ENCODE results near the gene SHISA6.

The SHISA6 gene

GRCh38 chr17:11610999-11611566 is 370.1 kb downstream of the SHISA6 start:
- Histone ChIP-seq H3K4me1 (ENCODE audit: low read depth, poor library complexity, severe bottlenecking) (no peaks in the 10 kb centered on the region), H3K27me3 (ENCODE audit: insufficient read depth, low read depth) (no peaks in the 10 kb centered on the region), H3K79me2 (ENCODE audit: insufficient read depth, low read depth) (no peaks in the 10 kb centered on the region), H4K20me1 (ENCODE audit: insufficient read depth) (no peaks in the 10 kb centered on the region), H3K4me2 (no peak overlapping the region), H3K9ac (no peak overlapping the region), H3K27ac (no peak overlapping the region), H3K4me3 (IDR thresholded peaks at IDR 0.05; ENCODE audit: insufficient read depth, low read depth, low read length) (no peak overlapping the region), H3K36me3 (ENCODE audit: insufficient read depth) (no peaks in the 10 kb centered on the region), H2AFZ (ENCODE audit: low read depth) (no peak overlapping the region)
- TF ChIP-seq, protein P1, sequence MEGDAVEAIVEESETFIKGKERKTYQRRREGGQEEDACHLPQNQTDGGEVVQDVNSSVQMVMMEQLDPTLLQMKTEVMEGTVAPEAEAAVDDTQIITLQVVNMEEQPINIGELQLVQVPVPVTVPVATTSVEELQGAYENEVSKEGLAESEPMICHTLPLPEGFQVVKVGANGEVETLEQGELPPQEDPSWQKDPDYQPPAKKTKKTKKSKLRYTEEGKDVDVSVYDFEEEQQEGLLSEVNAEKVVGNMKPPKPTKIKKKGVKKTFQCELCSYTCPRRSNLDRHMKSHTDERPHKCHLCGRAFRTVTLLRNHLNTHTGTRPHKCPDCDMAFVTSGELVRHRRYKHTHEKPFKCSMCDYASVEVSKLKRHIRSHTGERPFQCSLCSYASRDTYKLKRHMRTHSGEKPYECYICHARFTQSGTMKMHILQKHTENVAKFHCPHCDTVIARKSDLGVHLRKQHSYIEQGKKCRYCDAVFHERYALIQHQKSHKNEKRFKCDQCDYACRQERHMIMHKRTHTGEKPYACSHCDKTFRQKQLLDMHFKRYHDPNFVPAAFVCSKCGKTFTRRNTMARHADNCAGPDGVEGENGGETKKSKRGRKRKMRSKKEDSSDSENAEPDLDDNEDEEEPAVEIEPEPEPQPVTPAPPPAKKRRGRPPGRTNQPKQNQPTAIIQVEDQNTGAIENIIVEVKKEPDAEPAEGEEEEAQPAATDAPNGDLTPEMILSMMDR (conservative IDR thresholded peaks at IDR 0.05; ENCODE audit: low read depth, low read length) = no peak

DNA sequence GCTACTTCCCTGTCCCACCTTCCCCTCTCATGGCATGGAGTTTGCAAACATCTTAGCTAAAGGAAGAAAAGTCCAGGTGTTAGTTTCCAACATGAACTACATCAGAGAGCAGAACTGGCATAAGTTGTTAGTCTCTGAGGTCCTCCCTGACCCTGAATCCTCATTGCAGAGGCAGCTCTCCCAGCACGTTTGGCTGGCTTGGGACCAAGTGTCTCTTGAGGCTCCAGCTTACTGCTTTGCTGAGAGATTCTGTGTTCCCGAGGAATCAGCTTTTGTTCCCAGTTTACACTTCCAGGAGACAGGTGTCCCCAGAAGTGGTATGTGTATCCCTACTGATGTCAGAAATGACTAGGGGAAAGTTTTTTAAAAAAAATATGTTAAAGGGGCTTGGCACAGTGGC is 371.9 kb downstream of the SHISA6 start:
- Histone ChIP-seq H3K36me3 (ENCODE audit: insufficient read depth) (no peaks in the 10 kb centered on the region), H3K27me3 (ENCODE audit: insufficient read depth, low read depth) (no peaks in the 10 kb centered on the region), H3K4me3 (IDR thresholded peaks at IDR 0.05; ENCODE audit: insufficient read depth, low read depth, low read length) (no peak overlapping the region), H2AFZ (ENCODE audit: low read depth) (no peak overlapping the region), H3K79me2 (ENCODE audit: insufficient read depth, low read depth) (no peaks in the 10 kb centered on the region), H3K9ac (no peak overlapping the region), H3K4me1 (ENCODE audit: low read depth, poor library complexity, severe bottlenecking) (no peaks in the 10 kb centered on the region), H3K4me2 (no peak overlapping the region), H4K20me1 (ENCODE audit: insufficient read depth) (no peaks in the 10 kb centered on the region), H3K27ac (no peak overlapping the region)
- TF ChIP-seq, protein P1 (conservative IDR thresholded peaks at IDR 0.05; ENCODE audit: low read depth, low read length) = no peak
